ENCODE data around the gene LANCL2. TPM values are rescaled to one million over a fixed set of nuclear protein-coding genes. Genes with fewer than 3 reads are reported as not detected.
"Not testable (repeated sequence)": the region's sequence is repeated elsewhere in the genome, so short reads cannot be mapped to it uniquely, and the experiment has no call there.

The LANCL2 gene
- total RNA-seq, 1 donor from 2014 or later, result 23.0 TPM

GRCh38 chr7:55468495-55468894 lies 103.4 kb downstream of the LANCL2 start:
- H3K4me1 Mint-ChIP-seq, result peaks cover 5% of the 10 kb centered on the region
- TF ChIP-seq CTCF (conservative IDR thresholded peaks at IDR 0.05), result no peak
- no peak overlapping the region for H3K27ac Mint-ChIP-seq (ENCODE audit: unreplicated experiment)
- H3K4me3 Mint-ChIP-seq, result no peak overlapping the region
- H3K27me3 Mint-ChIP-seq (ENCODE audit: low read depth), result no peaks in the 10 kb centered on the region
- DNase-seq (ENCODE audit: low read depth, low spot score), result no peak
- H3K9me3 Mint-ChIP-seq, result no peaks in the 10 kb centered on the region
- peaks cover 41% of the 10 kb centered on the region for H3K36me3 Mint-ChIP-seq (ENCODE audit: low read depth)

- TF ChIP-seq CTCF (conservative IDR thresholded peaks at IDR 0.05), result no peak
- Mint-ChIP-seq H3K9me3 (no peaks in the 10 kb centered on the region), H3K4me3 (no peak overlapping the region), H3K27me3 (ENCODE audit: low read depth) (no peaks in the 10 kb centered on the region), H3K36me3 (ENCODE audit: low read depth) (peaks cover 35% of the 10 kb centered on the region), H3K27ac (ENCODE audit: unreplicated experiment) (no peak overlapping the region), H3K4me1 (peaks cover 5% of the 10 kb centered on the region)
- DNase-seq (ENCODE audit: low read depth, low spot score), result no peak
These were observed 104.1 kb downstream of the LANCL2 start for GRCh38 chr7:55469271-55469681.

GRCh38 chr7:55469721-55470120 lies 104.6 kb downstream of the LANCL2 start:
- Mint-ChIP-seq H3K4me3 (no peak overlapping the region), H3K4me1 (peaks cover 5% of the 10 kb centered on the region), H3K27ac (ENCODE audit: unreplicated experiment) (no peak overlapping the region), H3K27me3 (ENCODE audit: low read depth) (no peaks in the 10 kb centered on the region), H3K36me3 (ENCODE audit: low read depth) (peaks cover 32% of the 10 kb centered on the region), H3K9me3 (no peaks in the 10 kb centered on the region)
- no peak for TF ChIP-seq CTCF (conservative IDR thresholded peaks at IDR 0.05)
- DNase-seq (ENCODE audit: low read depth, low spot score), result no peak

GRCh38 chr7:55470261-55470660 lies 105.1 kb downstream of the LANCL2 start:
- no peak for TF ChIP-seq CTCF (conservative IDR thresholded peaks at IDR 0.05)
- Mint-ChIP-seq H3K4me1 (peaks cover 5% of the 10 kb centered on the region), H3K9me3 (no peaks in the 10 kb centered on the region), H3K36me3 (ENCODE audit: low read depth) (peaks cover 27% of the 10 kb centered on the region), H3K27me3 (ENCODE audit: low read depth) (no peaks in the 10 kb centered on the region), H3K4me3 (no peak overlapping the region), H3K27ac (ENCODE audit: unreplicated experiment) (no peak overlapping the region)
- DNase-seq (ENCODE audit: low read depth, low spot score), result no peak

- H3K27me3 Mint-ChIP-seq (ENCODE audit: low read depth); H3K9me3 Mint-ChIP-seq; DNase-seq (ENCODE audit: low read depth, low spot score); H3K27ac Mint-ChIP-seq (ENCODE audit: unreplicated experiment); H3K4me3 Mint-ChIP-seq; H3K4me1 Mint-ChIP-seq: not testable (repeated sequence)
- H3K36me3 Mint-ChIP-seq (ENCODE audit: low read depth), result peaks cover 19% of the 10 kb centered on the region
These were observed 106.5 kb downstream of the LANCL2 start for GRCh38 chr7:55471594-55471993.

GRCh38 chr7:55472406-55472805 lies 107.3 kb downstream of the LANCL2 start:
- H3K36me3 Mint-ChIP-seq (ENCODE audit: low read depth), result peaks cover 13% of the 10 kb centered on the region

More at GRCh38 chr7:55472406-55472805, 107.3 kb downstream of the LANCL2 start:
- not testable (repeated sequence) for H3K4me3 Mint-ChIP-seq; H3K27me3 Mint-ChIP-seq (ENCODE audit: low read depth); DNase-seq (ENCODE audit: low read depth, low spot score); H3K4me1 Mint-ChIP-seq; H3K27ac Mint-ChIP-seq (ENCODE audit: unreplicated experiment); H3K9me3 Mint-ChIP-seq

Measured in neural crest cell (in vitro differentiated cells).